K562 (cell line): ENCODE measurements around the gene VDAC2. TPM values are rescaled to one million over a fixed set of nuclear protein-coding genes. Genes with fewer than 3 reads are reported as not detected.

Experiments used
- CBFB ChIP-seq: sonication (generic); formaldehyde crosslinking; IDR thresholded peaks from 2 replicates; pipeline ENCODE4 v1.4.0; 2020; ENCODE audit warnings: mild to moderate bottlenecking, missing genetic modification reagents
- CBX5 ChIP-seq: IDR thresholded peaks from 2 replicates; pipeline ENCODE4 v1.6.1; 2014; ENCODE audit warnings: low read depth, borderline replicate concordance
- DIDO1 ChIP-seq: fragments of 450-650 bp; IDR thresholded peaks from 2 replicates; pipeline ENCODE4 v1.6.1; 2016; ENCODE audit warnings: low read depth, missing biosample characterization, missing genetic modification characterization
- E4F1 ChIP-seq: fragments of 250-450 bp; sonication (Bioruptor Pico); IDR thresholded peaks from 2 replicates; pipeline ENCODE4 v1.5.0; 2021; ENCODE audit warnings: mild to moderate bottlenecking, borderline replicate concordance
- ETV6 ChIP-seq, 3 experiments: fragments of 150-350 bp in 1 of 3; sonication (generic) in 1 of 3; formaldehyde crosslinking in 1 of 3; IDR thresholded peaks; 2 replicates each; pipeline versions ENCODE4 v1.6.1 to v1.8.0; 2014 to 2022; ENCODE audit warnings: borderline replicate concordance in 2 of 3, low read depth in 2 of 3, antibody characterized with exemption in 1 of 3, low read length in 1 of 3, mild to moderate bottlenecking in 1 of 3, missing genetic modification reagents in 1 of 3
- GABPB1 ChIP-seq: sonication (generic); formaldehyde crosslinking; IDR thresholded peaks from 2 replicates; pipeline ENCODE4 v1.8.0; 2022; ENCODE audit warnings: mild to moderate bottlenecking, missing genetic modification reagents
- KAT2B ChIP-seq: IDR thresholded peaks from one replicate; pipeline ENCODE4 v1.6.1; 2012; ENCODE audit warnings: low read depth, mild to moderate bottlenecking, control low read depth, inconsistent platforms, low read length, moderate library complexity
- MTA1 ChIP-seq: fragments of 450-650 bp; IDR thresholded peaks from 2 replicates; pipeline ENCODE4 v1.6.1; 2017; ENCODE audit warnings: borderline replicate concordance
- MYC ChIP-seq, 2 experiments: fragments of 250-450 bp in 1 of 2; sonication (Bioruptor Pico) in 1 of 2; IDR thresholded peaks; 2 replicates each; pipeline versions ENCODE4 v1.5.1 to v1.6.1; 2012 to 2021; ENCODE audit warnings: low read depth in 2 of 2, borderline replicate concordance in 1 of 2, improper control_type of control experiment in 1 of 2, low read length in 1 of 2, mild to moderate bottlenecking in 1 of 2, moderate library complexity in 1 of 2
- NFE2L1 ChIP-seq: fragments of 450-650 bp; IDR thresholded peaks from 2 replicates; pipeline ENCODE4 v1.6.1; 2016; ENCODE audit warnings: missing genetic modification characterization, low read depth, mild to moderate bottlenecking, missing compliant biosample characterization, moderate library complexity, borderline replicate concordance
- NR2C2 ChIP-seq, 2 experiments: fragments of 200-800 bp in 1 of 2; sonication (Bioruptor generic) in 1 of 2; sonication (generic) in 1 of 2; formaldehyde crosslinking in 1 of 2; IDR thresholded peaks; 2 replicates each; pipeline versions ENCODE4 v1.6.1 to v1.8.0; 2016 to 2022; ENCODE audit warnings: mild to moderate bottlenecking in 1 of 2, missing compliant biosample characterization in 1 of 2, missing genetic modification characterization in 1 of 2, missing genetic modification reagents in 1 of 2
- PHTF2 ChIP-seq: fragments of 250-450 bp; sonication (Bioruptor Pico); IDR thresholded peaks from 2 replicates; pipeline ENCODE4 v1.5.0; 2021; ENCODE audit warnings: mild to moderate bottlenecking
- SMAD1 ChIP-seq: fragments of 150-350 bp; IDR thresholded peaks from 2 replicates; pipeline ENCODE4 v1.6.1; 2014; ENCODE audit warnings: low read length, low read depth; ENCODE audit not compliant: partially characterized antibody
- THAP12 ChIP-seq: fragments of 250-450 bp; sonication (Bioruptor Pico); IDR thresholded peaks from 2 replicates; pipeline ENCODE4 v1.9.0; 2021; ENCODE audit warnings: mild to moderate bottlenecking, inconsistent platforms
- USF2 ChIP-seq: sonication (generic); formaldehyde crosslinking; IDR thresholded peaks from 2 replicates; pipeline ENCODE4 v1.5.0; 2020; ENCODE audit warnings: missing genetic modification reagents
- ZNF134 ChIP-seq: fragments of 250-450 bp; sonication (Bioruptor Pico); conservative IDR thresholded peaks from 2 replicates; pipeline ENCODE4 v1.4.0; 2020
- ZZZ3 ChIP-seq: fragments of 450-650 bp; IDR thresholded peaks from 2 replicates; pipeline ENCODE4 v1.6.1; 2016; ENCODE audit warnings: antibody characterized with exemption, mild to moderate bottlenecking, moderate library complexity
- polyA plus RNA-seq, 8 experiments: library from polyadenylated mRNA; depleted of rRNA in 4 of 8; stranded (reverse) in 5 of 8; unstranded in 3 of 8; fragments of >200 nt; fragmentation: Nextera tagmentation in 2 of 8; fragmentation: Illumina TruSeq in 1 of 8; extraction: Ambion mirVana in 2 of 8; extraction: Trizol in 1 of 8; gene quantifications; 2 replicates each; pipeline versions ENCODE4 v1.2.1 to v1.2.3, GENCODE V29; 2011 to 2014; ENCODE audit warnings: inconsistent platforms in 1 of 8, missing spikeins in 1 of 8
- total RNA-seq, 7 experiments: library from RNA; depleted of rRNA in 6 of 7; stranded (reverse); fragments of >200 nt in 6 of 7; fragmentation: Illumina TruSeq in 2 of 7; extraction: Trizol in 2 of 7; gene quantifications; 2 replicates each; pipeline versions ENCODE4 v1.2.1 to v1.2.3, GENCODE V29; 2011 to 2021; ENCODE audit warnings: low replicate concordance in 1 of 7
- TF ChIP-seq, protein P1 (sequence below): fragments of 250-450 bp; sonication (Bioruptor Pico); IDR thresholded peaks from 2 replicates; pipeline ENCODE4 v1.8.0; 2022; ENCODE audit warnings: inconsistent platforms

The VDAC2 gene
- total and polyA plus RNA-seq, 9 of the 15 experiments (the other 6 are each of a cell fraction or from before 2014, with no cell fraction given): 139 to 450 (median 250) TPM

- TF ChIP-seq USF2 (no peak; the same call in 1 of the 2 replicates), NR2C2 (CRISPR knock-in tag; IDR thresholded peaks at IDR 0.05) (peak; percentile 65), NR2C2 (tag; IDR thresholded peaks at IDR 0.05) (peak; percentile 92), PHTF2 (CRISPR knock-in tag) (no peak), E4F1 (CRISPR knock-in tag) (no peak), MTA1 (peak; percentile 90), CBFB (CRISPR knock-in tag) (no peak), ZZZ3 (peak; percentile 49; the same call in 1 of the 2 replicates), GABPB1 (CRISPR knock-in tag) (peak; percentile 84), THAP12 (CRISPR knock-in tag) (peak; percentile 95), DIDO1 (tag) (peak; percentile 71; the same call in 1 of the 2 replicates), MYC (IDR thresholded peaks at IDR 0.05; ENCODE audit: low read depth, low read length) (peak; percentile 82; the same call in 1 of the 2 replicates), MYC (CRISPR knock-in tag; IDR thresholded peaks at IDR 0.05; ENCODE audit: borderline replicate concordance, low read depth) (no peak), CBX5 (no peak), ETV6 (IDR thresholded peaks at IDR 0.05; ENCODE audit: borderline replicate concordance in 1 of 2, low read depth in 2 of 2, low read length in 1 of 2) (peak in 1 of 2 experiments; percentile 13; a peak in 1 of 4 replicates), ETV6 (CRISPR knock-in tag; IDR thresholded peaks at IDR 0.05; ENCODE audit: borderline replicate concordance) (0 out of 2 replicates have a peak, but pooled peaks have one; percentile 1), ZNF134 (CRISPR knock-in tag) (no peak), SMAD1 (no peak), KAT2B (no peak), NFE2L1 (tag) (no peak)
- TF ChIP-seq, protein P1, sequence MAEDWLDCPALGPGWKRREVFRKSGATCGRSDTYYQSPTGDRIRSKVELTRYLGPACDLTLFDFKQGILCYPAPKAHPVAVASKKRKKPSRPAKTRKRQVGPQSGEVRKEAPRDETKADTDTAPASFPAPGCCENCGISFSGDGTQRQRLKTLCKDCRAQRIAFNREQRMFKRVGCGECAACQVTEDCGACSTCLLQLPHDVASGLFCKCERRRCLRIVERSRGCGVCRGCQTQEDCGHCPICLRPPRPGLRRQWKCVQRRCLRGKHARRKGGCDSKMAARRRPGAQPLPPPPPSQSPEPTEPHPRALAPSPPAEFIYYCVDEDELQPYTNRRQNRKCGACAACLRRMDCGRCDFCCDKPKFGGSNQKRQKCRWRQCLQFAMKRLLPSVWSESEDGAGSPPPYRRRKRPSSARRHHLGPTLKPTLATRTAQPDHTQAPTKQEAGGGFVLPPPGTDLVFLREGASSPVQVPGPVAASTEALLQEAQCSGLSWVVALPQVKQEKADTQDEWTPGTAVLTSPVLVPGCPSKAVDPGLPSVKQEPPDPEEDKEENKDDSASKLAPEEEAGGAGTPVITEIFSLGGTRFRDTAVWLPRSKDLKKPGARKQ (CRISPR knock-in tag): no peak
These were observed at the start of gene VDAC2 (continued) for GRCh38 chr10:75210282-75211006.
